SKM-1 (cell line): ENCODE results near the gene NBPF6.
"Not testable (repeated sequence)": the region's sequence is repeated elsewhere in the genome, so short reads cannot be mapped to it uniquely, and the experiment has no call there.

ENCODE experiments used
- DNase-seq: peaks from one replicate; lab custom pipeline; 2025; ENCODE audit not compliant: unreplicated experiment; lab: John Stamatoyannopoulos, UW

NBPF6 gene

GRCh38 chr1:108495008-108495407 lies 44.9 kb downstream of the NBPF6 start:
- not testable (repeated sequence) for DNase-seq

- not testable (repeated sequence) for DNase-seq
Measured at GRCh38 chr1:108496856-108497255, 46.7 kb downstream of the NBPF6 start.

GRCh38 chr1:108502138-108502537 lies 52.0 kb downstream of the NBPF6 start:
- DNase-seq = no peak

GRCh38 chr1:108502624-108503023 lies 52.5 kb downstream of the NBPF6 start:
- no peak for DNase-seq

GRCh38 chr1:108503062-108503733 lies 53.1 kb downstream of the NBPF6 start:
- no peak for DNase-seq

GRCh38 chr1:108504447-108504846 lies 54.3 kb downstream of the NBPF6 start:
- no peak for DNase-seq

GRCh38 chr1:108505763-108506070 lies 55.6 kb downstream of the NBPF6 start:
- no peak for DNase-seq

- no peak for DNase-seq
Measured at GRCh38 chr1:108511764-108512163, 61.6 kb downstream of the NBPF6 start.

GRCh38 chr1:108512239-108513043 lies 62.3 kb downstream of the NBPF6 start:
- DNase-seq = no peak

GRCh38 chr1:108513044-108513415 lies 62.9 kb downstream of the NBPF6 start:
- no peak for DNase-seq

- DNase-seq = not testable (repeated sequence)
Measured at GRCh38 chr1:108513914-108514313, 63.8 kb downstream of the NBPF6 start.

GRCh38 chr1:108517301-108517897 lies 67.3 kb downstream of the NBPF6 start:
- not testable (repeated sequence) for DNase-seq
